Measurements from ENCODE around the gene GLOD5.
A peak's percentile ranks its signal among the peaks of the same experiment; 100 is the strongest.

GLOD5 gene

DNA sequence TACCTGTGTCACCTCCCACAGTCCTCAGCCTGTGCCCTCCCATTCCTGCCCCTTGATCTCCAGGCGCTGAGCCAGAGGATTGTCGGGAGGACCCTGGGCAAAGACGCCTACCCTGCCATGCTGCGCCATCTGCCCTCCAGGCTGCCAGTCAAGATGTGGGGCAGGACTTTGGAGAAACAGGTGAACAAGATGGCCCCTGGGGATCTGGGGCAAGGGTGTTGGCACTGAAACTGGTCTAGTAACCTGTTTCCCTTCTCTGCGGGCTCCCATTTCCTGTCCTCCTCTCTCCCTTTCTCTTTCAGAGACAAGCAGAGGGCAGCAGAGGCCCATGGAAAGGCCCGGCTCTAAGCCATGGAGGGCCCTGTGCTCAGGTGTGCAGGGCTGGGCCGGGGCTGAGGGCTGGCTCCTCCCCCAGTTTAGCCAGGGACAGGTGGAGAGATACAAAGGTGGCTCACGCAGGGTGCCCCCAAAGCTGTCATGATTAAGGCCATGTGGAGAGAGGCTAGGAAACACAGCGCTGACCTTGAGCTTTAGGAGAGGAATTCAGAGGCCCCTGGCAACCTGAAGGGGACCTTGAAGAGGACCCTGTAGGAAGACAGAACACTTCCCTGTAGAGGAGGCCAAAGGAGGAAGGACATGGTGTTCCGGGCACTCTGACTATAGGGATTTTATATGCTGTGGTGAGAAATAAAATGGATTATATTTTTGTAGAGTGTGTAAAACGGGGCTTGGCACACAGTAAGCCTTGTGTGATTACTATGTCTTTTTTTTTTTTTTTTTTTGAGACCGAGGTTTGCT lies at the start of gene GLOD5:
Gene GLOD5, plus strand, starts transcription at position 74 of the 798 bp plus-strand sequence. Its CDS starts 44 bp downstream, at position 118.
- Histone ChIP-seq H3K27ac (no peak within 1 kb of the TSS), H3K4me3 (no peak within 1 kb of the TSS)

DNA sequence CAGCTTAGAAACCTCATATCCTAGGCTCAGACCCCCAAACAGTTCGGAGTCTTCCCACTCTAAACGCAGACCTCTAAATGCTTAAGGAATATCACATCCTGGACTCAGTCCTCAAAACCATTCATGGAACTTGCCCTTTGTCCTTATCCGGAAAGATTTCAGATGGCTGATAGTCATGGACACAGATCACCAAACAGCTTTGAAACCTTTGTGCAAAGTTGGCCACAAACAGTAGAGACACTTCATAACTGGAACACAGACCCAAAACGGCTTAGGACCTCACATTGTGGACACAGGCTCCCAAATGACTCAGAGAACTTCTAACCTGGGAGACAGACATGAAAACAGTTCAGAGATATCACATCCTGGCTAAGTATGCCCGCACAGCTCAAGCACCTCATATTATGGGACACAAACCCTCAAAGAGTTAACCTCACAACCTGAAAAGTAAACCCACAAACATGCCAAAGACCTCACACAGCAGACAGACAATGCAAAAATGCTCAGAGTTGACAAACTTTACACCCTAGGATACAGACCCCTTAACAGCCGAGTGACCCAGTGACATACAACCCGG lies 49.5 kb upstream of the GLOD5 start:
- peak overlapping the region in 3 of 21 experiments; percentile 17 to 59 (median 44) for H3K27ac ChIP-seq
- H3K4me3 ChIP-seq: no peak overlapping the region

DNA sequence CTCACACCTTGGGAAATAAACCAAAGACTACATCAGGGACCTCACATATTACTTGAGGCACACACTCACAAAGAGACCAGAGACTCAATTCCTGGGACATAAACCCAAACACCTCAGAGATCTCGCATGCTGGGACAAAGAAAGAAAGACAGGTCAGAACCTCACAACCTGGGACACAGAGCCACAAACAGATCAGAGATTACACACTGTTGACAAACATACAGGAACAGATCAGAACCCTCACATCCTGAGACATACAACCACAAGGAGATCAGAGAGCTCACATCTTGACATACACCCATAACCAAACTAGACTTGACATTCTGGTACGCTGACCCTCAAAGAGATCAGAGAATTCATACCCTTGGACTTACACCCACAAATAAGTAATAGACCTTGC lies 47.7 kb upstream of the GLOD5 start:
- H3K4me3 ChIP-seq: no peak overlapping the region
- peak overlapping the region in 2 of 21 experiments; percentile 39 to 59 for H3K27ac ChIP-seq

DNA sequence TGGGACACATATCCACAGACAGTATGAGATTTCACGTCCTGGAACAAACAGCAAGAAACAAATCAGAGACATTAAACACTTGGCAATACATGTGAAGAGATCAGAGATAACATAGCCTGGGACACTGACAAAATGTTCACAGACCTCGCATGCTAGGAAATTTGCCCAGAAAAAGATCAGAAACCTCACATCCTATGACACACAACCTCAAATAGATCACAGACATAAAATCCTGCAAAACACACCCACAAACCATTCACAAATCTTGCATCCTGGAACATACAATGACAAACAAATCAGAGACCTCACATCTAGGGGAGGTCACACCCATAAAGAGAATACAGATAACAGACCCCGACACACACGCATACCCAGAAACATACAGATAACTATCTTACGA lies 47.0 kb upstream of the GLOD5 start:
- peak overlapping the region in 4 of 21 experiments; percentile 0 to 59 (median 30) for H3K27ac ChIP-seq
- H3K4me3 ChIP-seq: no peak overlapping the region

DNA sequence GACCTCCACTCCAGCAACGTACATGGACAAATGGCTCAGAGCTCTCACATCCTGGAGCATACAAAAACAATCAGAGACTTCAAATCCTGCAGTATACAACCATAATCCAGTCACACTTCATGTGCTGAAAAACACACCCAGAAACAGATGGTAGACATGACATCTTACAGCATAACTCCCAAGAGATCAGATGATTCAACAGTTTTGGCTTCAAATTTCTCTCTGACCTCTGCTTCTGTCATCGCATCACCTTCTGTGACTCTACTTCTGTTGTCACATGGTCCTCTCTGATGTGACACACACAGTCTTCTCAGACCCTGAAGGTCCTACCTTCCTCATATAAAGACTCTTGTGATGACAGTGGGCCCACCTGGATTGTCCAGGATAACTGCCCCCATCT lies 46.5 kb upstream of the GLOD5 start:
- Histone ChIP-seq H3K4me3 (no peak overlapping the region), H3K27ac (peak overlapping the region in 3 of 21 experiments; percentile 20 to 59 (median 50))

DNA sequence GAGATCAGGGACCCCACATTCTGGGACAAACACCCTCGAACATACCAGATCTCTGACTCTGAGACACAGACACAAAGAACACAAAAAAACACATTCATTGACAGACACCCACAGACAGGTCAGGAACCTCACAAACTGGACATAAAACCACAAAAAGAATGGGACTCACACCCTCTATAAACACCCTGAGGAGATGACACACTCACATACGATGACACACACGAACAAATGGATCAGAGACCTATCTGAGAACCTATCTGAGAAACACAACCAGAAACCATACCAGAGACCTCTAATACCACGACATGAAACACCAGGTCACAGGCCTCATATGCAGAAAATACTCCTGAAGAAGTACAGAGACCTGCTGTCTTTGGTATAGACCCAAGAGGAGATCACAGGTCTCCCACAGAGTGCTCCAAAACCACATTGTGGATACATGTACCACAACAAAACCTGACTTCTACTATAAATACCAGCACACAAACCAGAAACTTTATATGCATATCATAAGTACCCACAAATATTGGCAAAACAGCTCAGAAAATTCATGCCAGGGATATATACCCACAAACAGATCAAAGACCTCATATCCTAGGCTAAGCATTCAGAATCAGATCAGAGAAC lies 45.6 kb upstream of the GLOD5 start:
- Histone ChIP-seq H3K27ac (peak overlapping the region in 1 of 21 experiments; percentile 20), H3K4me3 (no peak overlapping the region)

DNA sequence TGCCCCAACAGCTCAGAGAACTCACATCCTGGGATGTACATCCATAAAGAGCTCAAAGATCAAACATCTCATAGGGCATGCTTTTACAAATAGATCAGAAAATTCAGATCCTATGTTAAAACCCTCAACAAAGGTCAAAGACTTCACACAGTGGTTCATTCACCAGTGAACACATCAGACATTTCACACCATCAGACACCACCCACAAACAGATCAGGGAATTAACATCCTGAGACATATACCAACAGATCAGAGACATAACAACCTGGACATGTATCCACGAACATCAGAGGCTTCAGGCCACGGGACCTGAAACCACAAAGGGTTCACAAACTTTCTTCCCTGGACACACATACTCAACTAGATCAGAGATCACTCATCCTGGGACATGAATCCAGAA lies 41.6 kb upstream of the GLOD5 start:
- Histone ChIP-seq H3K27ac (no peak overlapping the region), H3K4me3 (no peak overlapping the region)

DNA sequence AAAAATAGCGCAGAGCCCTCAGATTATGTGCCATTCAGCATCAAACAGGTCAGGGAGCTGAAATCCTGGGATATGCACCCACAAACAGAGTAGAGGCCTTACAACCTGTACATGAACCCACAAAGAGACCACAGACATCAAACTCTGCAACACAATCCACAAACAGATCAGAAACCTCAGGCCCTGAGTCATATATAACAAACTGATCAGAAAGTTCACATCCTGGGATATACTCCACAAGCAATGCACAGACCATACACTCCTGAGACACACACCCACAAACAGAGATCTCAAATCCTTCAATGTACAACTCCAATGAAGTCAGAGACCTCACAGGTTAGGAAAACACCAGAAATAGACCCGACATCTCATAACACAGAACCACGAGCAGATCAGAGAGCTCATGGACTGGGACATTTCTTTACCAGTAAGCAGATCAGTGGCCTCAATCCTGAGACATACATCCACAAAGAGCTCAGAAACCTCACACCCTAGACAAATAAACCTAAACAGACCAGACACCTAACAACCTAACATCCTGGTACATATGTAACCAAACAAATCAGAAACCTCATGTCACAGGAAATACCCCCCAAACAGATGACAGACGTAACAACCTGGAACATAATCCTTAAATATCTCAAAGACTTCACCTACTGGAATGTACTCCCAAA lies 40.8 kb upstream of the GLOD5 start:
- no peak overlapping the region for H3K4me3 ChIP-seq
- no peak overlapping the region for H3K27ac ChIP-seq

DNA sequence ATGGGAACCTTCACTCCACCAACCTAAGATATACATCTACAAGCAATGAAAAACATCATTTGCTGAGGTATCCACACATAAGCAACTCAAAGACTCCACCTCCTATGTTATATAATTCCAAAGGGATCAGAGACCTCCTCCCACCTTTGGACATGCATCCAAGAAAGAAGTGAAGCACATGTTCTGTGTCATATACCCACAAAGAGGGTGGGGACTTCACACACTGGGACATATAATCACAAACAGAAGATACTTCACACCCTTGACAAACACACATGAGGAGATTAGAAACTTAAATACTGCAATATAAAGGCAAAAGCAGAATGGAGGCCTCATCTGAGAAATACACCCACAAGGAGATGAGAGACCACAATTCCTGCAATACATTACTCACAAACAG lies 39.6 kb upstream of the GLOD5 start:
- Histone ChIP-seq H3K4me3 (no peak overlapping the region), H3K27ac (no peak overlapping the region)

DNA sequence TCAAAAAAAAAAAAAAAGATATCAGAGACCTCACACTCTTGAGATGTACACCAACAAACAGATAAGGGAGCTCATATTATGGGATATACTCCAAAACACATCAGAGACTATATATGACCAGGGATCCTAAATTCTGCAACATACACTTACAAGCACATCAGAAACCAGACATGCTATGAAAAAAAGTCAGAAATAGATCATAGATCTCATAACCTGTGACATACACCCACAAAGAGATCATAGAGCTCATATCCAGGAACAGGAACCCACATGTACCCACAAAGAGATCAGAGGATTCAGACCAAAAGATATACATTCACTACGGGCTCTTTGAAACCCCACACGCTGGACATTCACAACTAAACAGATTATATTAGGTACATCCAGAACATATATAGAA lies 35.0 kb upstream of the GLOD5 start:
- Histone ChIP-seq H3K27ac (no peak overlapping the region), H3K4me3 (no peak overlapping the region)

DNA sequence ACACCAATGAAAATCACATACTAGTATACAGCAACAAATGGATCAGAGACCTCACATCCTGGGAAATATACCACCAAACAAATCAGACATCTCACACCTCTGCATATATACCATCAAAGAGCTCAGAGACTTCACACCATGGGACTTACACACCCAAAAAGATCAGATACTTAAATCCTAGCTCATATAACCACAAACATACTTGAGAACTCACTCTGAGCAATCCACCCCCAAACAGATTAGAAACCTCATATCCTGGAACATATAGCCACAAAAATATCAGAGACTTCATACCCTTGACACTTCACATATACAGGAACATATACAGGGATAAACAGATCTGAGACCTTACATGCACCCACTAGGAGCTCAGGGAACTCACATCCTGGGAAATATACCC lies 32.9 kb upstream of the GLOD5 start:
- Histone ChIP-seq H3K4me3 (no peak overlapping the region), H3K27ac (no peak overlapping the region)

DNA sequence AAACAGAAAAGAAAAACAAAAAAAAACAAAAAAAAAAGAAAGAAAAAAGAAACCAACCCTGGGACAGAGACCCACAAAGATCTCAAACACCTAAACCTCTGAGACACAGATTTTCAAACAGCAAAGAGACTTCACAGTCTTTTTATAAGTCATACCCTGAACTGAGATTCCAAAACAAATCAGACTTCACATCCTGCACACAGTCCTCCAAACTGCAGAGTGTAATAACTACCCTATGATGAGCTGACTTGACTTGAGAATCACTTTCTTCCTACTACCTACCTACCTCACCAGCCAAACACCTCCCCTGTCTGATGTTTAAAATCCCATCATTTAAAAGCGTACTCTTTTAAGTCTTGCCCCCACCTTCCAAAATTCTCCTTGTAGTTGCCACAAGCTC lies 25.2 kb upstream of the GLOD5 start:
- H3K4me3 ChIP-seq: peak overlapping the region in 1 of 7 experiments; percentile 48
- no peak overlapping the region for H3K27ac ChIP-seq

DNA sequence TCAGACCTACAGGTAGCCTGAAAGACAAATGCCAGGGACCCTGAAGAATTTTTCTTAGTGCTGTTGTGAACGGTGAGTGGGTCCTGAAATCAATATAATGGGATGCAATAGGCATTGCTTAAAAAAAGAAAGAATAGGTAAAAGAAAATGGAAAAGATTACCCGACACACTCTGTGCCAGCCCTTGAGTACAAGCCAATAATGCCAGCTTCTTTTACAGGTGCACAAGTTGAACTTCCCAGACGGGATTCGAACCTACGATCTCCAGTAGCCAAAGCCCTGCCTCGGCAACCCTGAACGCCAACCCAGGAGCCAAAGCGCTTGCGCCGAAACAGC lies 24.7 kb upstream of the GLOD5 start:
- H3K4me3 ChIP-seq: peak overlapping the region in 3 of 7 experiments; percentile 42 to 49 (median 48)

DNA sequence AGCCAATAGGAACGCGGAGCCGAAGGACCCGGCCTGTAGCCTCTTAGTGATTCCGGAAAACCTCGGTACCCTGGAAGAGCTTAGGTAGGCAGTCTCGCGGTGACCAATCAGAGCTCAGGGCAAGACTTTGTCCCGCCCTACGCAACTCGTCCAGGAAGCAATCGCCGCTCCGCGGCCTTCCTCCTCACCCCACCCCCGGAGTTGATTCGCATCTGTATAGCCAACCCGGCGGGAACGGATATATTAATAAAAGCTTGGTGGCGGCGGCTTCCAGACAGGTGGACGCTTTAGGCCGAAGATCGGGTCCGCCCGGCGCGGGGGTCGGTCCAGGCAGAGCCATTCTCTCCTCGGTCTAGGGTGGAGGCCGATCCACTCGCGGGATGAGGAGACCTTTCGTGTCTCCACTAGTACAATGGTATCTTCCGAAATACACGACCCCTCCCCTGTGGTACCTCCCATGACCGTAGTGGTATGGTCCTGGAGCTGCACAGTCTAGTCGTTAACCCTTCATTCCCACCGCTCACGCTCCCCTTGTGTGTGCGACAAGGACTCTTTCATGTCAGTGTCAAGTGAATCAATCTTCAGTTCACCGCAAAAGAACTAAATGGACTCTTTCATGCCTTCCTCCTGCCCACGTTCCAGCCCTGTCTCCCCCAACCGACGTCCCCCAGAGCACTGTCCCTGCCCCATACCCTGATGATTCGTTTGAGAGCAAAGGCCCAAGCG lies 24.2 kb upstream of the GLOD5 start:
- Histone ChIP-seq H3K4me3 (peak overlapping the region; percentile 34 to 49 (median 43)), H3K27ac (peak overlapping the region; percentile 53 to 95 (median 84))

More for the DNA sequence above, 24.7 kb upstream of the GLOD5 start:
- peak overlapping the region in 2 of 21 experiments; percentile 73 to 91 for H3K27ac ChIP-seq

DNA sequence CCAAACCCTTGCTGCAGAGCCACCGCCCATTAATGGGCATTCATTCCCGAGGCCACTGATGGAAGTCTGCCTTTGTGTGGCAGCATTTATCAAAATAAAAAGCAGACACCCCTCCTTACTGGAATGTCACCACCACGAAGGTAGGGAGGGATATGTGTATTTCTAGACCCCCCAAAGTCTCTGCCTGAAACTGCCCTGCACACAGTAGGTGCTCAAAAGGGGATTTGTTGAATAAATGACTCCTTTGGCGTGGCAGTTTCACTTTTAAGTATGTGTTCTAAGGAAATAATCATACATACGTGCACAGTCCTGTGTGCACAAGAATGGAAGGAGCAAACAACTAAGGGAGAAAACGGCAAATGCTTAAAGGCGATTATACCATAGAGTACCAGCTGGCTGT lies 23.6 kb upstream of the GLOD5 start:
- peak overlapping the region; percentile 34 to 49 (median 43) for H3K4me3 ChIP-seq
- peak overlapping the region; percentile 53 to 95 (median 84) for H3K27ac ChIP-seq

DNA sequence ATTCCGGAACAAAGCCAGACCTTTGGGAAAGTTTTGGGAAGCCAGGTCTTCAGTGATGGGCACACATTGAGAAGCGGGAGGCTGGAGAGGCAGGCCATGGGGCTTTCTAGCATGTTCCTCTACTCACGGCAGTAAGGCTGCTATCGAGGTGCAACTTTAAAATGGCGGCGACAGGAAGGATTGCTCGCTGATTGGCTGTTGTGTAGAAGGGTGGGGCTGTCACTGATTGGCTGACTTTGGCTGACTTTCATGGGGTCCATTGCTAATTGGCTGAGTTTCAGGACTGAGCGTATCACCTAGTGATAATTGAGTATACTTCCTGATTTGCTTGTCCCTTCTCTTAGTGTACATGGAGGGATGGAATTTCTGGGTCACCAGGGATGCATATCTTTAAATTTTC lies 19.7 kb upstream of the GLOD5 start:
- no peak overlapping the region for H3K27ac ChIP-seq
- no peak overlapping the region for H3K4me3 ChIP-seq

DNA sequence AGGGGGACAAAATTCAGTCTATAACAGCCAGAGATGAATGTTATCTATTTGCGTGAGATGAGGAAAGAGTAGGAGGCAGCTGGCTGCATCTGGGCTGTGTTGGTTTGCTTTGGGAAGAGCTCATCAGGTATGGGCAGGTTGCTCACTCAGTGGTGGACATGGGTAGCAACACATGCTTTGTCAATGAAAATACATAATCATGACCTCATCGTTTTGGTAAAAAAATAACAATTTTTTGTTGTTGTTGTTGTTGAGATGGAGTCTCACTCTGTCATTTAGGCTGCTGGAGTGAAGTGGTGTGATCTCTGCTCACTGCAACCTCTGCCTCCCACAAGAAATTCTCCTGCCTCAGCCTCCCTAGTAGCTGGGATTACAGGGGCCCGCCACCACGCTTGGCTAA lies 16.3 kb upstream of the GLOD5 start:
- H3K4me3 ChIP-seq: no peak overlapping the region
- no peak overlapping the region for H3K27ac ChIP-seq

DNA sequence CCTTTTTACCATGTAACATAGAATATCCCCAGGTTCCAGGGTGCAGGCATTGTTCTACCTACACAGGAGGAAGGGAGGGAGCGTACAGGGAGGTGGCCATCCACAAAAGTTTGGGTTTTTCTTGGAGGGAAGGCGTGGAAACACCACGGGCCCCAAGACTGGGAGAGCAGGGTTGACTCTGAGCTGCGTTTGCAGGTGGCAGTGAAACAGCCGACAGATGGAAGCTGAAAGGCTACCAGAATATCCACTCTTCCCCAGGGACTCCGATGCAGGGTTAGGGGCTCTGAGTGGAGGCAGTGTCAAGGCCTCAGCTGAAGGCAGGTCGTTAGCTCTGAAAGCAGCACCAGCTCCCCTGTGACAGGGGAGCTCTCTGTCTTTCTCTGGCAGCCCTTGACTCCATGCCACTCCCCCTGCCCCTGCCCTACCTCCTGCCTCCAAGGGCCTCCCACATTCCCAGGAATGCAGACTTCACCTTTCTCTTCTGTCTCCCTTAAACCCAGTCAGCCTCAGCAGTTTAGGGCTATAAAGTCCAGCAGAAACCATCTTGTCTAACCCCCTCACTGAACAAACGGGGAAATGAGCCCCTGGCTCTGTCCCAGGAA lies 14.0 kb upstream of the GLOD5 start:
- Histone ChIP-seq H3K4me3 (no peak overlapping the region), H3K27ac (no peak overlapping the region)

DNA sequence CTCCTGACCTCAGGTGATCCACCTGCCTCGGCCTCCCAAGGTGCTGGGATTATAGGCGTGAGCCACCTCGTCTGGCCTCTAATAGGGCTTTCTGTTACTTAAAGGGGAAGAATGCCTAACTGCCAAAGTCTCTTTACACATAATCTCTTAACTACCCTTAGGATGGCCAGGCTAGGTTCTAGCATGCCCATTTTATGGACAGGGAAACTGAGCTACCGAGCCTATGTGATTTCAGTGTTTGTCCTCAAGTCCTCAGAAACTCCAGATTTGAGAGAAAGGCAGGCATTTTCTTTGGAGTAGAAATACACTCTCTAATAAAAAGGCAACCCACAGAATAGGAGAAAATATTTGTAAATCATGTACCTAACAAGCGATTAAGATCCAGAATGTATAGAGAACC lies 12.4 kb upstream of the GLOD5 start:
- Histone ChIP-seq H3K4me3 (no peak overlapping the region), H3K27ac (no peak overlapping the region)

Measured in skin epidermis (tissue), 12 donors.